Loucy (cell line): ENCODE measurements around the gene RHOD.

Source experiments
- CTCF ChIP-seq: fragments of 200-600 bp; sonication (generic); conservative IDR thresholded peaks from 2 replicates; pipeline ENCODE4 v1.5.1; 2014; ENCODE audit warnings: mild to moderate bottlenecking, antibody characterized with exemption, low read length
- EZH2phosphoT487 ChIP-seq: fragments of 200-600 bp; IDR thresholded peaks from 2 replicates; pipeline ENCODE4 v1.6.1; 2018; ENCODE audit warnings: antibody characterized with exemption, mild to moderate bottlenecking, moderate library complexity, borderline replicate concordance

DNA sequence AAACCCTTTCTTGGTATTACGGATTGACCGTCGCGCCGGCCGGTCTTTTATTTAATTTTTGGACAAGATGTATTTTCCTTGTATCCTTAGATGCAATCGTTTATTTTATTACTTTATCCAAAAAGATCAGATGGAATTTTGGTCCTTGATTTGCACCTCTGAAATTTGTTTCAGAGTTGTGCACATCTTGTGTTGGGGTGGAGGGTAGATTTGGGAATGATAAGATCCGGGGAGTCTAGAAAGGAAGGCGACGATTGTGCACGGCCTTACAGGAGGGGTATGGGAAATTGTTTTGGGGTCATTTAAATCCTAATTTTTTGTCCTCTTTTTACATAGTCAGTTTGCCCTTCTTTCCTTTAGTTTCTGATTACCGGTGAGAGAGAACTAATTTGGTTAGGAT, 63.8 kb downstream of the RHOD start:
- TF ChIP-seq CTCF (no peak), EZH2phosphoT487 (no peak)
